ENCODE data around the gene LZTR1. TPM values are rescaled to one million over a fixed set of nuclear protein-coding genes. Genes with fewer than 3 reads are reported as not detected.
"Not testable (repeated sequence)": the region's sequence is repeated elsewhere in the genome, so short reads cannot be mapped to it uniquely, and the experiment has no call there.

The LZTR1 gene
- total and polyA plus RNA-seq, 2 donors (not counting 3 experiments of a cell fraction or from before 2014, with no cell fraction given) = 56.6 to 86.8 TPM

DNA sequence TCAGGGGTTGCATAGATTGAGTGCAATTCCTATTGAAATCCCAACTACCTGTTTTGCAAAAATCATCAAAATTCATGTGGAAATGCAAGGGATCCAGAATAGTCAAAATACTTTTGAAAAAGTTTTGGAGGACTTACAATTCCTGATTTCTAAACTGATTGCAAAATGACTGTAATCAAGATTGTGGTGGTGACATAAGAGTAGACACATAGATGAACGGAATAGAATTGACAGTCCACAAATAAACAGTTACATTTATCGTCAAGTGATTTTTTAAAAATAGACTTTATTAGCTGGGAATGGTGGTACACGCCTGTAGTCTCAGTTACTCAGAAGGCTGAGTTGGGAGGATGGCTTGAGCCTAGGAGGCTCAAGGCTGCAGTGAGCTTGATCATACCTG, 52.9 kb downstream of the LZTR1 start:
- no peak overlapping the region for H3K4me2 ChIP-seq (ENCODE audit: insufficient read depth, low read length)
- no peak overlapping the region for H3K9ac ChIP-seq (replicated peaks; ENCODE audit: extremely low read depth, insufficient read depth, low read length)
- H3K4me3 ChIP-seq (replicated peaks in 1 of 3; ENCODE audit: insufficient read depth in 1 of 3, low read depth in 1 of 3, low read length in 3 of 3) = no peak overlapping the region
- POLR2A ChIA-PET = no interaction called here
- H3K4me1 ChIP-seq (ENCODE audit: control insufficient read depth, extremely low read depth, insufficient read depth, low read length) = no peaks in the 10 kb centered on the region
- dilution Hi-C loops (cut with MboI; ENCODE audit: extremely low pct_ligation_motif_present, low sequenced_read_pairs) (no loop called here), intact Hi-C loops (cut with micrococcal nuclease) (no loop called here)
- H3K27me3 ChIP-seq (ENCODE audit: control insufficient read depth in 2 of 2, insufficient read depth in 2 of 2, low read length in 2 of 2) = peaks cover 27 to 29% of the 10 kb centered on the region in 2 experiments
- TF ChIP-seq JUN (IDR thresholded peaks at IDR 0.05; ENCODE audit: borderline replicate concordance, insufficient read depth, insufficient read length, low read depth) (no peak), MYC (IDR thresholded peaks at IDR 0.05; ENCODE audit: low read depth, low read length) (no peak), GATA2 (IDR thresholded peaks at IDR 0.05; ENCODE audit: insufficient read depth, insufficient read length, low read depth, low read length) (no peak)
- H3K9me3 ChIP-seq (replicated peaks; ENCODE audit: control insufficient read depth, insufficient read depth, low read length) = no peaks in the 10 kb centered on the region
- no peaks in the 10 kb centered on the region for H3K79me2 ChIP-seq (ENCODE audit: control insufficient read depth, insufficient read depth, low read length)
- H3K9me1 ChIP-seq (replicated peaks; ENCODE audit: control insufficient read depth, extremely low read depth, insufficient read depth, low read length) = no peaks in the 10 kb centered on the region
- no peak overlapping the region for H2AFZ ChIP-seq (ENCODE audit: low read depth, low read length)
- FAIRE-seq (no peak), DNase-seq (ENCODE audit: low read depth, low spot score) (no peak)
- H4K20me1 ChIP-seq (replicated peaks; ENCODE audit: control insufficient read depth, extremely low read depth, insufficient read depth, low read length) = no peaks in the 10 kb centered on the region
- no peak overlapping the region for H3K27ac ChIP-seq (ENCODE audit: insufficient read depth, low read depth, low read length)
- H3K36me3 ChIP-seq (ENCODE audit: control insufficient read depth in 2 of 2, extremely low read depth in 1 of 2, insufficient read depth in 2 of 2, low read length in 2 of 2) = no peaks in the 10 kb centered on the region
- CTCF ChIA-PET = no interaction called here
- BruUV-seq (replicated peaks) = no TSS peak

- no peaks in the 10 kb centered on the region for H4K20me1 ChIP-seq (replicated peaks; ENCODE audit: control insufficient read depth, extremely low read depth, insufficient read depth, low read length)
- no peaks in the 10 kb centered on the region for H3K79me2 ChIP-seq (ENCODE audit: control insufficient read depth, insufficient read depth, low read length)
- no TSS peak for BruUV-seq (replicated peaks)
- no peak for FAIRE-seq
- H3K27me3 ChIP-seq (ENCODE audit: control insufficient read depth in 2 of 2, insufficient read depth in 2 of 2, low read length in 2 of 2) = peaks cover 6 to 11% of the 10 kb centered on the region in 2 experiments
- DNase-seq (ENCODE audit: low read depth, low spot score) = no peak
- H3K9me1 ChIP-seq (replicated peaks; ENCODE audit: control insufficient read depth, extremely low read depth, insufficient read depth, low read length) = no peaks in the 10 kb centered on the region
- POLR2A ChIA-PET = interaction anchor here (0.7 kb wide), 1 partner anchor 288 kb away, joined by 6 read pairs; no protein-coding TSS in a partner anchor
- H3K27ac ChIP-seq (ENCODE audit: insufficient read depth, low read depth, low read length) = no peak overlapping the region
- TF ChIP-seq JUN (IDR thresholded peaks at IDR 0.05; ENCODE audit: borderline replicate concordance, insufficient read depth, insufficient read length, low read depth) = no peak
- TF ChIP-seq, protein P1, sequence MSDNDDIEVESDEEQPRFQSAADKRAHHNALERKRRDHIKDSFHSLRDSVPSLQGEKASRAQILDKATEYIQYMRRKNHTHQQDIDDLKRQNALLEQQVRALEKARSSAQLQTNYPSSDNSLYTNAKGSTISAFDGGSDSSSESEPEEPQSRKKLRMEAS (IDR thresholded peaks at IDR 0.05; ENCODE audit: insufficient read depth, insufficient read length) = no peak
- no peak for TF ChIP-seq FOS (IDR thresholded peaks at IDR 0.05; ENCODE audit: borderline replicate concordance, insufficient read depth, low read length)
- TF ChIP-seq, protein P2, sequence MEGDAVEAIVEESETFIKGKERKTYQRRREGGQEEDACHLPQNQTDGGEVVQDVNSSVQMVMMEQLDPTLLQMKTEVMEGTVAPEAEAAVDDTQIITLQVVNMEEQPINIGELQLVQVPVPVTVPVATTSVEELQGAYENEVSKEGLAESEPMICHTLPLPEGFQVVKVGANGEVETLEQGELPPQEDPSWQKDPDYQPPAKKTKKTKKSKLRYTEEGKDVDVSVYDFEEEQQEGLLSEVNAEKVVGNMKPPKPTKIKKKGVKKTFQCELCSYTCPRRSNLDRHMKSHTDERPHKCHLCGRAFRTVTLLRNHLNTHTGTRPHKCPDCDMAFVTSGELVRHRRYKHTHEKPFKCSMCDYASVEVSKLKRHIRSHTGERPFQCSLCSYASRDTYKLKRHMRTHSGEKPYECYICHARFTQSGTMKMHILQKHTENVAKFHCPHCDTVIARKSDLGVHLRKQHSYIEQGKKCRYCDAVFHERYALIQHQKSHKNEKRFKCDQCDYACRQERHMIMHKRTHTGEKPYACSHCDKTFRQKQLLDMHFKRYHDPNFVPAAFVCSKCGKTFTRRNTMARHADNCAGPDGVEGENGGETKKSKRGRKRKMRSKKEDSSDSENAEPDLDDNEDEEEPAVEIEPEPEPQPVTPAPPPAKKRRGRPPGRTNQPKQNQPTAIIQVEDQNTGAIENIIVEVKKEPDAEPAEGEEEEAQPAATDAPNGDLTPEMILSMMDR (IDR thresholded peaks at IDR 0.05; ENCODE audit: extremely low read depth in 1 of 2, insufficient read depth in 1 of 2, low read depth in 1 of 2, low read length in 2 of 2) = no peak
- no peak for TF ChIP-seq GATA2 (IDR thresholded peaks at IDR 0.05; ENCODE audit: insufficient read depth, insufficient read length, low read depth, low read length)
- TF ChIP-seq MYC (IDR thresholded peaks at IDR 0.05; ENCODE audit: low read depth, low read length) = no peak
- no peak for TF ChIP-seq POLR2AphosphoS5 (IDR thresholded peaks at IDR 0.05; ENCODE audit: insufficient read depth, low read depth, low read length)
- no peak for TF ChIP-seq EZH2 (IDR thresholded peaks at IDR 0.05; ENCODE audit: borderline replicate concordance, low read depth, low read length, severe bottlenecking)
- no peak for TF ChIP-seq POLR2A (IDR thresholded peaks at IDR 0.05; ENCODE audit: low read depth, low read length)
- no peaks in the 10 kb centered on the region for H3K4me1 ChIP-seq (ENCODE audit: control insufficient read depth, extremely low read depth, insufficient read depth, low read length)
- H3K9me3 ChIP-seq (replicated peaks; ENCODE audit: control insufficient read depth, insufficient read depth, low read length) = no peaks in the 10 kb centered on the region
- no peaks in the 10 kb centered on the region for H3K36me3 ChIP-seq (ENCODE audit: control insufficient read depth in 2 of 2, extremely low read depth in 1 of 2, insufficient read depth in 2 of 2, low read length in 2 of 2)
- intact Hi-C loops (cut with micrococcal nuclease) = no loop called here
- no peak overlapping the region for H3K9ac ChIP-seq (replicated peaks; ENCODE audit: extremely low read depth, insufficient read depth, low read length)
- CTCF ChIA-PET = interaction anchor here (0.7 to 2.4 kb wide), 2 partner anchors 153 to 193 kb away, joined by 3 to 4 read pairs; no protein-coding TSS in a partner anchor
- dilution Hi-C loops (cut with MboI; ENCODE audit: extremely low pct_ligation_motif_present, low sequenced_read_pairs) = no loop called here
- no peak overlapping the region for H2AFZ ChIP-seq (ENCODE audit: low read depth, low read length)
- no peak overlapping the region for H3K4me3 ChIP-seq (replicated peaks in 1 of 3; ENCODE audit: insufficient read depth in 1 of 3, low read depth in 1 of 3, low read length in 3 of 3)
- no peak overlapping the region for H3K4me2 ChIP-seq (ENCODE audit: insufficient read depth, low read length)
Measured at GRCh38 chr22:21038405-21038804, 56.3 kb downstream of the LZTR1 start.

DNA sequence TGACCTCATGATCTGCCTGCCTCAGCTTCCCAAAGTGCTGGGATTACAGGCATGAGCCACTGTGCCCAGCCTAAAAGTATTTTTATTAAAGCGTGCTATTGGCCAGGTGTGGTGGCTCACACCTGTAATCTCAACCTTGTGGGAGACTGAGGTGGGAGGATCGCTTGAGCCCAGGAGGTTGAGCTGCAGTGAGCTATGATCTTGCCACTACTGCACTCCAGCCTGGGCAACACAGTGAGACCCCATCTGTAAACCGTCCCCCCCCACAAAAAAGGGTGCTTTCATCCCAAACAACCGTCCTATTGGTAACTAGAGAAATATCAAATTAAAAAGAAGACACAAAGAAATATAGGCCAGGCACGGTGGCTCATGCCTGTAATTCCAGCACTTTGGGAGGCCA, 57.1 kb downstream of the LZTR1 start:
- CTCF ChIA-PET; H3K27ac ChIP-seq (ENCODE audit: insufficient read depth, low read depth, low read length); H3K36me3 ChIP-seq (ENCODE audit: control insufficient read depth in 2 of 2, extremely low read depth in 1 of 2, insufficient read depth in 2 of 2, low read length in 2 of 2); POLR2A ChIA-PET; H3K79me2 ChIP-seq (ENCODE audit: control insufficient read depth, insufficient read depth, low read length); H4K20me1 ChIP-seq (replicated peaks; ENCODE audit: control insufficient read depth, extremely low read depth, insufficient read depth, low read length); H3K27me3 ChIP-seq (ENCODE audit: control insufficient read depth in 2 of 2, insufficient read depth in 2 of 2, low read length in 2 of 2); H3K4me3 ChIP-seq (replicated peaks in 1 of 3; ENCODE audit: insufficient read depth in 1 of 3, low read depth in 1 of 3, low read length in 3 of 3); H3K4me1 ChIP-seq (ENCODE audit: control insufficient read depth, extremely low read depth, insufficient read depth, low read length); H3K9ac ChIP-seq (replicated peaks; ENCODE audit: extremely low read depth, insufficient read depth, low read length); H3K9me3 ChIP-seq (replicated peaks; ENCODE audit: control insufficient read depth, insufficient read depth, low read length); intact Hi-C loops (cut with micrococcal nuclease); BruUV-seq (replicated peaks); DNase-seq (ENCODE audit: low read depth, low spot score); FAIRE-seq; H3K4me2 ChIP-seq (ENCODE audit: insufficient read depth, low read length); dilution Hi-C loops (cut with MboI; ENCODE audit: extremely low pct_ligation_motif_present, low sequenced_read_pairs); H3K9me1 ChIP-seq (replicated peaks; ENCODE audit: control insufficient read depth, extremely low read depth, insufficient read depth, low read length); H2AFZ ChIP-seq (ENCODE audit: low read depth, low read length): not testable (repeated sequence)

All from endothelial cell of umbilical vein (primary cell).